Activated CD4-positive, alpha-beta T cell treated with anti-CD3 and anti-CD28 coated beads, Interleukin-2, amount 50 U/mL, for 1 hour (primary cell): Measurements from ENCODE around the gene PPP1R9B.

Source experiments
- DNase-seq: peaks from one replicate; pipeline ENCODE4 v3.0.0-alpha.2; 2020

PPP1R9B gene

DNA sequence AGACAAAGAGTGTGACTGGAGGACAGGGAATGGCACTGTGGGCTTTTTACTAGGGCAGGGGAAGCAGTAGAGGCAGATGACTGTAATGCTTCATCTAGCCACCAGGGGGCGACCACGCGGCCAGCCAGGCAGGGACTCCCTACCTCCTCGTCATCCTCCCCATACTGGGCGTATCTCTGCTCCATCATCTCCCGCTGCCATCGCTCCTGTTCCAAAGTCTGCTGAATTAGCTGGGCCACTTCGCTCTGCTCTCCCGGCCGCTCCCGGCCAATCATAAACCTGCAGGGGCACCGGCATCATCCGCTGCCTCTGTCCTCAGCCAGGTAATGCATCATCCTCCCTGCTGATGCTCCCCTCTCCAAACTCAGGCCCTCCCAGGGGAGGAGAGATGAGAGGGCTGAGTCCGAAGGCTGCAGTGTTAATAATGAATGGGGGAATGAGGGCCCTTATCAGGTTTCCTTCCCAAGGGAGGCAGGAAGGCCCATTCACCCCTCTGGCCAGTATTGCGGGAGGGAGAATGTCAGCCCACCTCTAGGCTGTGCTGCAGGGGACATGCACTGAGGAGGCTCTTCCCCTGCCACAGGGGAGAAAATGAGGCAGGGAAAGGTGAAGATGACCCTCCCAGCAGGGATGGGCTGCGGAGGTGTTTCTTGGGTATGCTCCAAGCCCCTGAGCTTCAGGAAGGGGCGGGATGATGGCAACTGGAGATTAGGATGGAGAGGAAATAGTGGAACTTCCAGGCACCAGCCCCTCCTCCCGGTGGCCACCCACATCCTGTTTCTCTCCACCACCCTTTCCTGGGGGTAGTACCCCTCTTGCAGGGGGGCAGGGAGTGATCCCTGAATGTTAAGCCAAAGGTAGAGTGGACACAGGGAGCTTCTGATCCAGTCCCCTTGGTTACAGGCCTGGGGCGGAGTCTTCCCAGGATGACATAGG, 10.3 kb downstream of the PPP1R9B start:
- DNase-seq: peak; percentile 81

DNA sequence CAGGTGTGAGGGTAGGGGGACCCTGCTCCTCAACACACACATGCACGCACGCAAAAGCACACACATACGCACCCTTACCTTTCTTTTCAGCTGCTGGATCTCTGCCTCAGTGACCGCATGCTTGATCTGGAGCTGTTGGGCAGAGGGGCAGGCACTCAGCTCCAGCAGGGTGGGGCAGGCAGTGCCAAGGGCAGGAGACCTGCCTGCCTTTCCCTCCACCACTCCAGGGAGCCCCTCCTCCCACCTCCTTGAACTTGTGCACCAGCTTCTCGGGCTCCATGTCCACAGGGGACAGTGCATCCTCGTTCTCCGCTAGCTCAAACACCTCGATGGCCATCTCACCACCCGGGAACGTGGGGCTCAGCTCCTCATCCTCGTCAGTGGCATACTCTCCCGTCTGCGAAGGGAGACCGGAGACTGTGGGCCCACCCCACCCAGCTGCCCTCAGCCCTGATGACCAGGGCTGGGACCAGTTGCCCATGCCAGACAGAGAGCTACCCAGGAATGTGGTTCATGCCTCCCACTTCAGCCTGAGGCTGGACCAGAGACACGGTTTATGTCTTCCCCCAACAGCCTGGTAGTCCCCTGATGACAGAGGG, 11.2 kb downstream of the PPP1R9B start:
- no peak for DNase-seq

GRCh38 chr17:50137042-50137441, 13.4 kb downstream of the PPP1R9B start:
- no peak for DNase-seq

DNA sequence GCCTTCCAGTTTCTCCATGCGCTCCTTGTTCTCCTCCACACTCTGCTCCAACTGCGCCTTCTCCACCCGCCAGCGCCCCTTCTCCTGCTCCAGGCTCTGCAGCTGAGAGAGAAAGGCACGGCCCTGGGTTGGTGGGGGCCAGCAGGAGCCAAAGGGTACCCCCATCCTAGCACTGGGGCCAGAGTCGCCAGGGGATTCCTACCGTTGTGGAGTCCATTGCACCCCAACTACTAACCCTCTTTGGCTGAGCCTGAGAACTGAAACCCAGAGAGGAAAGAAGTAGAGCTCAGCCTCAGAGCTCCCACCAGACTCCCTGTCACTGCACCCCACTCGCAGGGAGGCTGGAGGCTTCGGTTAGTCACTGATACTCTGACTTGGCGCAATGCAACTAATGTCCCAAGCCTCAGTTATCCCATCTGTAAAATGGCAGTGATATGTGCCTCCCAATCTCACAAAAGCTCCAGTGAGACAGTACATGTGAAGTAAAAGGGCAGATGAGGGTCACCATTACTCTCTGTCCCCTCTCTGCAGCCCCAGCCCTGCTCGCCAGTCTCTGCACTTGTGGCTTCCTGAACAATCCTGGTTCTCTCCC, 14.3 kb downstream of the PPP1R9B start:
- no peak for DNase-seq

- DNase-seq: no peak
Observed at GRCh38 chr17:50135316-50136095, 15.0 kb downstream of the PPP1R9B start.

DNA sequence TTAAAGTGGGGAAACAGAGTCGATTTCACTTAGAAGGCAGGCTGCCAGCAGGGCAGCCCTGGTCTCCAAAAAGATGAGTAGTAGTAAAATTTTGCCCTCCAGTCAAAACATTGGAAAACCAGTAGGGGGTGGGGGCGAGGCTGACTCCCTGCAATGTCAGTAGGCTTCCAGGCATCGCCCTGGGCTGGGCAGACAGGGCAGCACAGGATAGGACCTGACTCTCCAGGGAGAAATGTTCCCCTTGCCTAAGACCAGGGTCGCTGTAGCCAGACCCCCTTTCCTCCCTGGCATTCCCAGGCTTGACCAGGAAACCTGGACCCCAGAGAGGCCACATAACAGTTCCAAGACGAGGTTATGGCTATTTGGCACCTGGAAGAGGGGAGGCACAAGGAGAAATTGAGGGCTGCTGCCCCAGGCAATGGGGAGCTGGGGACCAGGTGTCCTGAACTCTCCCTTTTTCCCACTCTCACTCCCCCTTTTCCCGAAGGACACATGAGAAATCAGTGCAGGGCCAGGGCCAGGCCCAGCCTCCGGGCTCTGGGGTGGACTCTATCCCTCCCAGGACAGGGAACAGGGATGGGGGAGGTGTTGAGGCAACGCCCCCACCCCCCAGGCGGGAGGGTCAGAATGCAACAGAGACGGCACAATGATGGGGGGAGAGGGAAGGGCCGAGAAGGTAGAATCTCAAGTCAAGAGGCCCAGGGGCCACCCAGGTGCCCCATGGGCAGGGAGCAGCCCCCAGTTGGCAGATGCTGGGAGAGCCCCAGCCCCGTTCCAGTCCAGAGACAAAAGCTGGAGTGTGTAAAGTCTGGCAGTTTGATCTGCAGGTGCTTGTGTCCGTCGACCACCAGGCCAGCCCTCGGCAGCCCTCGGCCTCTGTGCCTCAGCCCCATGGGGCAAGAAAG, 16.0 kb downstream of the PPP1R9B start:
- no peak for DNase-seq

DNA sequence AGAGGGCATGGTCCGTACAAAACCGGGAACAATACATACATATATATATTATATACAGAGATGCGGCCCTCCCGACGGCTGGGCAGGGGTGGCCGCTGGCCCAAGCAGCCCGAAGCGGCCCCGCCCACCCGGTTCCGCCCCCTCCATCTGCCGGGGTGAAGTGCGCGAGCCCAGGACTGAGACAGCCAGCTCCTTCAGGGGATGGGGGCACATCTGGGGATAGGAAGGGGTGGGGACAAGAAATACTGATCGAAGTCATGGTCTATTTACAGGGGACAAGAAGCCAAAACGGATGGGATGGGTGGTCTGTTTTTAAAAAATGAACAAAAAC, 16.7 kb downstream of the PPP1R9B start:
- no peak for DNase-seq

DNA sequence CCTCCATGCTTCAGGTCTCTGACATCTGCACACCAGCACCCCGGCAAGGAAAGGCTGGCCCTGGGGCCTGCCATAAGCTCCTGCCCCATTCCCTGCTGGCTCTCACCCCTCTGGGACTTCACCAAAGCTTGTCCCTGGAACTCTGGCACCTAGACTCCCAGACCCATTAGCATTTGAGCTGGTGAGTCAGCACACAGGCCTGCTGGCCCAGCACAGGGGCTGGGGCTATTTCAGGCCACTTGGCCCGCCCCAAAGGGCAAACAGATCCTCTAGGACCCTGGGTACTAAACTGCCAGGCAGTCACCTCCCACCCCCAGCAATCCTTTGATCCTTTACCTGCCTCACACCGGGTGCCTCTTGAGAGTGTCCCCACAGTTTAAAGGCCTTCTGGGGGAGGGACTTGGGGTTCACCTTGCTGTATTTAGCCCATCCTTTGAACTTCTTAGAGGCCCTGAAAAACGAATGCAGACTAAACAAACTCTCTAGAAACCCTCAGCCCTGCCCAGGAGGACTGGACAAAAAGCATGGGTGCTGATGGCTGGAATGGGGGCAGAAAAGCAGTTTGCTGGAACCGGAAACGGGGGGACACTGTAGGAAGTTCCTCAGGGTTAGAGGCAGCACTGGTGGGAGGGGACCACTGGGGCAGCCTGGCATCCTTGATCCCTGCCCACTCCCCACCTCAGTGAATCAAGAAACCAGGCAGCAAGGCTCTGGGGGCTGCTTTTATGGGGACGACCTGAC, 17.3 kb downstream of the PPP1R9B start:
- DNase-seq: no peak

GRCh38 chr17:50132104-50132794, 18.2 kb downstream of the PPP1R9B start:
- no peak for DNase-seq

GRCh38 chr17:50130559-50131305, 19.7 kb downstream of the PPP1R9B start:
- DNase-seq: no peak

- DNase-seq: peak; percentile 48
Observed at GRCh38 chr17:50129728-50130558, 20.5 kb downstream of the PPP1R9B start, which contains the start of gene SAMD14. SAMD14 (minus strand) TSS chr17:50130160; CDS start chr17:50124959, 5,201 bp downstream.

GRCh38 chr17:50129353-50129727, 21.1 kb downstream of the PPP1R9B start:
- DNase-seq: no peak

DNA sequence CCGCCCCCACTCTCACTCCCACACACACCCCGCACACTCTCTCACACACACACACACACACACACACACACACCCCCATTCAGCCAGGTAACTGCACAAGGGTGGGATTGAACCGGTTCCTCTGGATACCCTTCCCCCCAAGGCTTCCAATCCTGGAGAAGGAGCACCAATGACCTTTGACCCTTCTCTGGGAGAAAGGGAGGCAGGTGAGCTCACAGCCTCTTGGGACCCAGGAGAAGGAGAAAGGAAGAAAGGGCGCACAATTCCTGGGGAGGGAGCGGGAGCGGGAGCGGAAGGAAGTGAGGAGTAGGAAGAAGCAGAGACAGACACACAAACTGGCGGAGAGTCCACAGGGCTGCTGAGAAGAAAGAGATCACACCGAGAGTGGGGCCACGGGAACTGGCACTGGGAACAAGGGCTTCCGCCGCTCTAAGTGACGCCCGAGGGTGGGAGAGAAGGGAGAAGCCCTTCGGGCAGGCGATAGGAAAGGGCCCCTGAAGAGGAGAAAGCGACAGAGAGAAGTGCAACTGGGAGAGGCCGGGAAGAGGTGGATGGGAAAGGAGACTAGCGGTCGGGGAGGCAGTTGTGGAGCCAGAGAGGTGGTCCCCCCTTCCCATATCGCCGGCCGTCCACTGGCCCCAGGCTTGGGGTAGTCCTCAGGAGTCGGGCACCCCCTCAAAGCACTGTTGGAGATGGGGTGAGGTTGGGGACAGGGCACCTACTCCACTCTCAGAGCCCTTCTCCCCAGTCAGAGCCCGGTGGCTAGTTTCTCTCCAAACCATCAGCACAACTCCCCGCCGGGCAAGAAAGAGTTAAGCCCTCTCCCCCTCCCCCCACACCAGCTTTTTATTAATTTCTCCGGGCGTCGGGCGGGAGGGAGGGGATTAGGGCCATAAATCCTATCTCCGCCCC, 21.8 kb downstream of the PPP1R9B start:
- DNase-seq: no peak

- DNase-seq: no peak
Observed at GRCh38 chr17:50127697-50128361, 22.6 kb downstream of the PPP1R9B start.

- DNase-seq: no peak
Observed at GRCh38 chr17:50125420-50125997, 25.0 kb downstream of the PPP1R9B start.

GRCh38 chr17:50123649-50124349, 26.7 kb downstream of the PPP1R9B start:
- DNase-seq: no peak
